Left renal cortex interstitium (tissue), 4 donors: Measurements from ENCODE around the gene RNU6-1. TPM values are rescaled to one million over a fixed set of nuclear protein-coding genes. Genes with fewer than 3 reads are reported as not detected.

ENCODE experiments used
- DNase-seq, 4 donors: peaks; one replicate each; pipeline ENCODE4 v3.0.0-alpha.2; 2013; ENCODE audit warnings: low read depth in 4 of 4, low spot score in 2 of 4, missing footprints in 1 of 4
- polyA plus RNA-seq, 4 donors: library from polyadenylated mRNA; unstranded; fragments of 120-200 nt; gene quantifications; one replicate each; pipeline ENCODE4 v1.2.1, GENCODE V29; 2013; ENCODE audit not compliant: insufficient read length in 4 of 4

The RNU6-1 gene
- polyA plus RNA-seq, 4 donors, result not detected

DNA sequence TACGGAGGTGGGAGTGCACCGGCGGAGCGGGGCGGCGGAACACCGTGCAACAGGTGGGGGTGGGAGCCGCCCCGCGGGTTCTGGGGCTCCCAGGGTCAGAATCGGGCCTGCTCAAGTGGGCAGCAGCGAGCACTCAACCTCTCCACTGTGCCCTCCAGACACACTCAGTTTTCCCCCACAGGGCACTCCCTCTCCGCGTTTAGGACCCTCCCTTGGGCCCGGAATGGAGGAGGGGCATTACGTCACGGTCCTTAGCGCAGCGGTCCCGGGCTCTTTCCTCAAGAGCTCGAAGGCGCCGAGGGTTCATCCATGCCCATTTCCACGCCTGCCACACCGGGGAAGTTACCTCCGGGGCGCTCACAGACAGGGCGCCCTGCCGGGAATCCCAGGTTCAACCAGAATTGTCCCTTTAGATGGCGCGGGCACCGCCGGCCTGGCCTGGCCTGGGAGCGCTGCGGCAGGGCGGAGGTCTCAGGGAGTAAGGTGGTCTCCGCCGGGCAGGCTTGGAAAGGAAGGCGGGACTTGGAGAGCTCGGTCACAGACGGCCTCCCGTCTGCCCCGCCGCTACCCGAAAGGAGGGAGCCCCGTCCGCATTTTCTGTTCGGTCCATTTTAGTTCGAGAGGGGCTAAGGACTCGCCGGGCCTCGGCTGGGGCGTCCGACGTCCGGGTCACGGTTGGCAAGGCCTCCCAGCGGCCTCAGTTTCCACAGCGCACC is 5.1 kb downstream of the RNU6-1 start:
- DNase-seq, result no peak

DNA sequence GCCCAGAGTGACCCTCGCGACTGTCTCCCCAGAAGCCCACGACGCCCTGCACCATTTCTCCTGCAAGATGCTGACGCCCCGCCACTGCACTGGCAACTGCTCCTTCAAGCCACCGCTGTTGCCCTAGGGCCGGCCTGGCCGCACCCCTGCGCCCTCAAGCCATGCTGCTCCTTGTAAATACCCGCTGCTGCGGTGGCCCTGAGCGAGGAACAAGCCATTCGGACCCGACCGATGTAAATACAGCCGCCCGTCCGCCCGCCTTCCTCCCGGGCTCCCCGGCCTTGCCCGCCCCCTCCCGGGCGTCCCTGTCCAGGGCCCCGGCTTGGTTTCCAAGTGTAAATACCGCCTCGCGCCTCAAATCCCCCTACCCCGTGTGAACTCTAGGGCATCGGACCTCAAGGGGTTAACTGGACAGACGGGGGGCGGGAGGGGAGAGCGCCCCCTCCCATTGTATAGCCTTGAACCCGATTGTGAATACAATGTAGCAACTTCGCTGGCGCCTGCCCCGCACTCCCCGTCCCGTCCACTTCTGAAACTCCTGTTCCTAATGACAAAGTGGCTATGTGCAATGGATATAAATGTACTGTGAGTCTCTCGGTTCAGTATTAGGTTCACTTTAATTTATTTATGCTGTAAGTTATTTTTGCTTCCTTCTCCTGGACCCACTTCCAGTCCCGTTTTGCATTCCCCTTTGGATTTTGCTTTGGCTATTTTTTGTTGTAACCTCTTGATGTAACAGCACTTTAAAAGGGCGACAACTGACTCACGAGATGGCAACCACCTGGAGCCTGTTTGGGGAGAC is 5.9 kb downstream of the RNU6-1 start:
- no peak for DNase-seq

- DNase-seq, result no peak
Observed at GRCh38 chr15:67832897-67833709, 6.7 kb downstream of the RNU6-1 start.

DNA sequence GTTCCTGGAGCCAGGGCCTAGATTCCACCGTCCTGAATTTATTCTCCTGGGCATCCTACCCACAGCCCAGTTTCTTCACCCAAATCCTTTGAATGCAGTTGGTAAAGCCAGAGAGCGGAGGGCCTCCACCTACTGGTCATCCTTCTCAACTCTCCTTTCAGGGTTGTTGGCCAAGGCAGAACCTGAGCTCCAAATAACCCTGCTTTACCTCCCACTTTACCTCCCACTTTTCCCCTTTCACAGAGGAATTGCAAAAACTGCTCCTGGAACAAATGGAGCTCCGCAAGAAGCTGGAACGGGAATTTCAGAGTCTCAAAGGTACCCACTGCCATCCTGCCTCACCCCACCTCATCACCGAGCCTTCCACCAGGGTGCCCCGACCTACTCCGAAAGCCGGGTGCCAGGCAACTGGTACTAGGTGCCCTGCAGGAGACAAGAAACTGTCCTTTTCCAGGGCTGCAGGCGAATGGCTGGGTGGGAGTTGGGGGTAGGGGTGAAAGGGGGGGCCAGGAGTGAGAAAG is 7.8 kb downstream of the RNU6-1 start:
- DNase-seq, result no peak

- no peak for DNase-seq
Observed at GRCh38 chr15:67831363-67831762, 8.5 kb downstream of the RNU6-1 start.

GRCh38 chr15:67829647-67830504 is 10.0 kb downstream of the RNU6-1 start:
- no peak for DNase-seq

DNA sequence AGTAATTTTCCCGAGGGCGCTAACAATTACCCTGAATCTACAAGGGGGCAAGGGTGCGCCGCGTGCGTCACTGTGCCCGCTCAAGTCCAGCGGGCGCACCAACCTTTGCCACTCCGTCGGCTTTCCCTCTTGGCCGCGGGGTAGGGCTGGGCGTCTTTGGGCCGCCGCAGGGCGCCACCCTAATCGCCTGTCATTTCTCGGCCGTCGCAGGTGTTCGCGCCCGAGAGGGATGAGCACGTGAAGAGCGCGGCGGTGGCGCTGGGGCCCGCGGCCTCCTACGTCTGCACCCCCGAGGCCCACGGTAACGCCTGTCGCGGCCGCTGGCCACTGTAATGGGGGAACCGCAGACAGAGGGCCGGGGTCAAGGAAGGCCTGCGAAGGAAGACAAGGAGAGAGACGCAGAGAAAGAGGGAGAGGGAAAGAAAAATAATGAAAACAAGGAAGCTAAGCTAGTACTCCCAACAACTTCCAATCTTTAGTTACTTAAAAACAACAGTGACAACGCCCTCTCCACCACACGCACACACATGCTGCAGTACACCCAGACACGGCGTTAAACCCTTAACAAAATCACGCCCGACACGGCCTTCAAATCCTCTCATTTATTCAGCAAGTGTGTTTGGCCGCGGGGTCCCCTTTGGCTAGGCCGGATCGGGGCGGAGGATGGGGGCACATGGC is 10.7 kb downstream of the RNU6-1 start:
- no peak for DNase-seq

DNA sequence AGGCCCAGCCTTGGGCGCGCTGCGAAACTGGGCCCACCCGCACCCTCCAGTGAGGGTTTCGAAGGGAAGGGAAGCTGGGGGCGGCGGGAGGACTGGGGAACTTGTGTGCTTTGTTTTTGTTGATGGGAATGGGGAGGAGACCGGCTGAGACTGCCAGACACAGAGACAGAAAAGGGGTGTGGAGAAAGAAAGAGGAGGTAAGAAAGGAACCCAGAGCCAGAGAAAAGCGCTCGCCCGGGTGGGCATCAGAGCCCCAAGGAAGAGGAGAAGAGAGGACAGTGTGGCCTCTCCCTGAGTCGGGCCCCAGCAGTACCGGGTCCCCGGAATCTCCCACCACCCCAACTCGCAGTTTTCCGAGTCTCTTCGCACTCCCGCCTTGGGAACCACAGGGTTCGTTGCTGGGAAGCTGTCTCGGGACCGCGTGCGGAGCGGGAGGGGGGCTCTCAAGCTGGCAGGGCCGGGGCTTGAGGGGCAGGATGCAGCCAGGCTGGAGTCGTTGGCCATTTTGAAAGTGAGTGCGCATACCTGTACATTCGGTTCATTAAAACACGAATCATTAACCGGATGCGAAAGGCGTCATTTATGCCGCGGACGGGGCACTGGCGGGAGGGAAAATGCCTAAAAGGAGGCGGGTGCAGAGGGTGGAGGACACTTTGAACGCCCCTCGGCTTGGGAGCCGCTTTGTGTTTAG is 11.4 kb downstream of the RNU6-1 start:
- DNase-seq, result no peak

DNA sequence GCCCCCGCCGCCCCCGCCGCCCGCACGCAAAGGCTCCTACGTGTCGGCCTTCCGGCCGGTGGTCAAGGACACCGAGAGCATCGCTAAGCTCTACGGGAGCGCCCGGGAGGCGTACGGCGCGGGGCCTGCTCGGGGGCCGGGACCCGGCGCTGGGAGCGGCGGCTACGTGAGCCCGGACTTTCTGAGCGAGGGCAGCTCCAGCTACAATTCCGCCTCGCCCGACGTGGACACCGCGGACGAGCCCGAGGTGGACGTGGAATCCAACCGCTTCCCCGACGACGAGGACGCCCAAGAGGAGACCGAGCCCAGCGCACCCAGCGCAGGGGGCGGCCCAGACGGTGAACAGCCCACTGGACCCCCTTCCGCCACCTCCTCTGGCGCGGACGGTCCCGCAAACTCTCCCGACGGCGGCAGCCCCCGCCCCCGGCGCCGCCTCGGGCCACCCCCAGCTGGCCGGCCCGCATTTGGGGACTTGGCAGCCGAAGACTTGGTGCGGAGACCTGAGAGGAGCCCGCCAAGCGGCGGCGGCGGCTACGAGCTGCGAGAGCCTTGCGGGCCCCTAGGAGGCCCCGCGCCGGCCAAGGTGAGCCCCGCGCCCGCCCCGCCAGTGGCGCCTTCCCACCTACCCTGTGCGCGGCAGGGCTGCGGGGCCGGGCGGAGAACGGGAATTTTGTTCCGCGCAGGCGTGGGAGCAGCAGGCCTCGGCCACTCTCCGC is 12.1 kb downstream of the RNU6-1 start:
- no peak for DNase-seq

DNA sequence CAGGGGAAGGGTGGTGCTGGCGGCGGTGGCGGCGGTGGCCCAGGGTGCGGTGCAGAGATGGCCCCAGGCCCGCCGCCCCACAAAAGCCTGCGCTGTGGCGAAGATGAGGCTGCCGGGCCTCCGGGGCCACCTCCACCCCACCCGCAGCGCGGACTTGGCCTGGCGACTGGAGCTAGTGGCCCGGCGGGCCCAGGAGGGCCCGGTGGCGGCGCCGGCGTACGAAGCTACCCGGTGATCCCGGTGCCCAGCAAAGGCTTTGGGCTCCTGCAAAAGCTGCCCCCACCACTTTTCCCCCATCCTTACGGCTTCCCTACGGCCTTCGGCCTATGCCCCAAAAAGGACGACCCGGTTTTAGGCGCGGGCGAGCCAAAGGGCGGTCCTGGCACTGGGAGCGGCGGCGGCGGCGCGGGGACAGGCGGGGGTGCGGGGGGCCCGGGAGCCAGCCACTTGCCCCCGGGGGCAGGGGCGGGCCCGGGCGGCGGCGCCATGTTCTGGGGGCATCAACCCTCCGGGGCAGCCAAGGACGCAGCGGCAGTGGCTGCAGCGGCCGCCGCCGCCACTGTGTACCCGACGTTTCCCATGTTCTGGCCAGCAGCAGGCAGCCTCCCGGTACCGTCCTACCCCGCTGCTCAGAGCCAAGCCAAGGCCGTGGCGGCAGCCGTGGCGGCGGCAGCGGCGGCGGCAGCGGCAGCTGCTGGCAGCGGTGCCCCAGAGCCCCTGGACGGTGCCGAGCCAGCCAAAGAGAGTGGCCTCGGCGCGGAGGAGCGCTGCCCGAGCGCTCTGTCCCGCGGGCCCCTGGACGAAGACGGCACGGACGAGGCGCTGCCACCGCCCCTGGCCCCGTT is 12.9 kb downstream of the RNU6-1 start:
- no peak for DNase-seq

- no peak for DNase-seq
Observed at GRCh38 chr15:67825881-67826716, 13.7 kb downstream of the RNU6-1 start.

DNA sequence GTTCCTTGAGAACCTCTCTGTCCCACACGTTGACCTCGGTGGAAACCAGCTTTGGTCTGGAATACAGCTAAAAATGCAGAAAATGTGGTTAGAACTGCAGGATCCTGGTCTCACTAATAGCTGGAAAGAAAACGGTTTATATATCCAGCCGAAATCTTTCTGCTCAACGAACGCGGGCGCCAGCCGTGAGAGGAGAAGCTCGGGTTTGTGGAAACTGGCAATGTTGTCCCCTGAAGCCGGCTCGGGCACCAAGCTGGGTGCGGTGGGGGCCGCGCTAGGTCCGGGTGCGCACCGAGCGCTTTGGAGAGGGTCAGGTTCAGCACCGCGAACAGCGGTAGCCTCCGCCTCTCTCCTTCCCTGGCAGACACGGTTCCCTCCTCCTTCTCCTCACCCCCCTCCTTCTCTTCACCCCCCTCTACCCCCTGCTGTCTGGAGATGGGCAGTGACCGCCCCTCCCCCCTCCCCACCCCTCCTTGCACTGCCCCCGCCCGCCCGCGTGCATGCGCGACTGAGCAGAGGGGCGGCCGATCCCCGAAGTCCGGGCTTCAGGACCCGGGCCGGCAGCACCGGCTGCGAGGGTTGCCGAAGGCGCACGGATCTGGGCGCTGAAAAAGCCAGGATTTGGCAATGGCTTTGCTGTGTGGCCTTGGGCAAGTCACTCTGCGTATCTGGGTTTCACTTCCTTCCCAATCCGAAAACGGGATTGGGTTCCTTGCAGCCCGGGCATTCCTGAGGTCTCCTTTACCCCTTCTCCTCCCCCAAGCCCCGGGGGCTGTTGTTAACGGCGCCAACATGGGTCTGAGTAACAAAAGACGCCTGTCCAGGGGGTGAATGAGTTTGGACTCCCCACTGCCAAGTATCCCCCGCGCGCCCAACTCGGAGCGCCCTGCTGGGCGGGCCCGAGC is 14.6 kb downstream of the RNU6-1 start, which contains the start of gene SKOR1:
SKOR1 (plus strand) TSS at position 534 of the 905 bp plus-strand sequence; CDS start at position 628, 94 bp downstream.
- no peak for DNase-seq

DNA sequence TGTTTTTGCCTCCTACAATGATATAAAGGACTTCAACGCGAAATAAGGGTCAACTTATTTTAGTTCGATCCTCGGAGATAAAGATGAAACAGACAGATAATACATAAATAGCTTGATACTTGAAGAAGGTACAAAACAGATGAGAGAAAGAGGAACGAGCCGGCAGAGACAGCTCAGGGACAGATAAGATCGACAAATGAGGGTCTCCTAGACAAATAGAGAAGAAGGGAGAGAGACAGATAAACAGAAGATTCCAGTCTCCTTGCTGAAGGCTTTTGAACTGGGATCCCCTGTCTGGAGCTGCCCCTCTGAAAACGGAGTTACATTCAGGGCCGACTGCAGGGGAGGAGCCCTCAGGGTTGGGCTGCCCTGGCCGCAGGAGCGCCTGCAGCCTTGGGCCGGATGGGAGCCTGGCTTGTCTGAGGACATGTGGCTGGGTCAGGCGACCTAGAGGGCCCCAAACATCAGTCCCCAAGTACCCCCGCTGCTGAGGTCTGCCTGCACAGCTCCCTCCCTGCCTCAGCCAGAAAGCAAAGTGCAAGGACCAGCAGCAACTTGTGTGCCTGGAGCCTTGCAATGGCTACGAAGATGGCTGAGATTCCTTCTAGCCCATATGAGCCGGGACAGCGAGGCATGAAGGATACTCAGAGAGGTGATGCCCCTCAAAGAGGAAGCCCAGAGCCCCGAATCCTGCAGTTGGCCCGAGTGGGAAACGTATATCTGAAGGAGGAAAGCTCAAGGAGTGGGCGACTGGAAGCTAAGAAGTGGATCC is 15.5 kb downstream of the RNU6-1 start:
- DNase-seq, result no peak

DNA sequence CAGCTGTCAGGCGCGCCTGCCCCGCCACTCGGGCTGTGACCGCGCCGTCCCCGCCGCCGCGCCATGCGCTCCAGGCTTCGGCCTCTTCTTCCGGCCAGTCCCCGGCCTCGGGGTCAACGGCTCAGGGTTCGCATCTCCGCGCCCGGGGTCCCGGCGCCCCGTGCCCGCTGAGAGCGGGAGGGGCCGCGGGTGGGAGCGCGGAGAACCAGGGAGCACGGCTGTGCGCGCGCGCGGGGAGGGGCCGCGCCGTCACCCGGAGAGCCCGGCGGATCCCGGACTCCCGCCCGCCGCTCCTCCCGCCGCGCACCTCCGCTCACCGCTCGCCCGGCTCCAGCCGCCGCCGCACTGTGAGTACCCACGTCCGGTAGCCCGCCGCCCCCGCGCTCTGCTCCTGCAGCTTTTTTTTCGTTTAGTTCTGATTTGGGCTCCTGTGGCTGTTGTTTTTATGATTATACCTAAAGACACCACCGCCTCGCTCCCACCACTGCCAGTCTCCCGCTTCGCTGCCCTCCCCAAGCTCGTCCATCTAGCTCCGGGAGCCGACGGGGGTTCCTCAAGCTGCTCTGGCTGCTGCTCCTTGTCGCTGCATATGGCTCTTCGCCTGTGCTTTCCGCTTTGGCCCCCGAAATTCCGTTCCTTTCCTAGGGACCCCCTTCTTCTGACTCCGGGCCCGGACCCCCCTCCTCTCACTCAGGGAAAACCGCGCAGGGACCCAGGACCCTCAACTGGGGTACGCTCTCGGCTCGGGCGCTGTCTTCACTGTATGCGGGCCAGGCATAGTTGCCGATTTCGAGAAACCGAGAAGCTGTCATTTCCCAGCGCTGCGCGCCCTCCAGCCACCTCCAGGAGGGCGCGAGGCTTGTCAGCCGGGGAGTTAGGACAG is 16.3 kb downstream of the RNU6-1 start:
- DNase-seq, result no peak
